HG03469 (cell line): Measurements from ENCODE around the gene CD82.
"Not testable (repeated sequence)": the region's sequence is repeated elsewhere in the genome, so short reads cannot be mapped to it uniquely, and the experiment has no call there.

ENCODE experiments used
- ATAC-seq: cut with Tn5 transposase; IDR thresholded peaks from one replicate; pipeline ENCODE4 v1.9.1; 2021; ENCODE audit warnings: mild to moderate bottlenecking, moderate library complexity, moderate number of reproducible peaks; ENCODE audit not compliant: unreplicated experiment

CD82 gene

DNA sequence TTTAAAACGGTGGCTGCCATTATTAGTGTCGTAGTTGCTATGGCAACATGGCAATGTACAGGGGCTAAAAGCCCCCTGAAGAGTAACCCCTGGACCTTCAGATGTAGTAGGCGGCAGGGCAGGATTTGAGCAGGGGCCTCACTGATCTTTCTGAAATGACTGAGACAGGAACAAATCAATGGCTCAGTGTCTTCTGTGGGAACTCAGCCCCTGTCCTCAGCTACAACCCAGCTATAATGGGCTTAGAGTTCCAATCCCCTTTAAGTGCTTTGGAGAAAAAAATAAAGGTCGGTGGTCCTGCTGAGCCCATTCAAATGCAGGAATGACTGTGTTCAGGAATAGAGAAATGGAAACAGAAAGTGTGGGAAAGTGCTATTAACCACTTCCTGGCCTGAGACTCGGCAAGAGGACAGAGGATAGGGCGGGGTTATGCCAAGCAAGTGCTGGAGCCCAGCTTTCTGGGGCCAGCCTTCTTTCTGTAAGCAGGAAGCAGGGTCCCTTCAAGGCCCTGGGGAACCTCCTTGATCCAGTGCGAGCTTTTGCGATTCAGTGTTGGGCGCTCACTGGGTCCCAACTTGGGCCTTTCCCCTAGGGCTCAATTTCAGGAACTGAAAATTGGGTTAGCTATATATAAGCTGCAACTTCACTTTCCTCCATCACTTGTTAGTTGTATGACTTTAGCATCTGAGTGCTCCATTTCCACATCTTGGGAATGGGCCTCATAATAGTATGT, 6.1 kb upstream of the CD82 start:
- ATAC-seq, result peak; percentile 72

DNA sequence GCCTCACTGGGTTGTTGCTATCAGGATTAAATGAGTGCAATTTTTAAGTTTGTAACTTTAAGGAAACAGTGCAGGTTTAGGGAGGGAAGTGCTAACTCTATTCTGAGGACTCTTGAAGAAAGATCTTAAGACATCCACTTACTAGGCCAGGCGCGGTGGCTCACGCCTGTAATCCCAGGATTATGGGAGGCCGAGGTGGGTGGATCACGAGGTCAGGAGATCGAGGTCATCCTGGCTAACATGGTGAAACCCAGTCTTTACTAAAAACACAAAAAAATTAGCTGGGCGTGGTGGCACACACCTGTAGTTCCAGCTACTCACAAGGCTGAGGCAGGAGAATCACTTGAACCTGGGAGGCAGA, 5.5 kb upstream of the CD82 start:
- ATAC-seq, result not testable (repeated sequence)

DNA sequence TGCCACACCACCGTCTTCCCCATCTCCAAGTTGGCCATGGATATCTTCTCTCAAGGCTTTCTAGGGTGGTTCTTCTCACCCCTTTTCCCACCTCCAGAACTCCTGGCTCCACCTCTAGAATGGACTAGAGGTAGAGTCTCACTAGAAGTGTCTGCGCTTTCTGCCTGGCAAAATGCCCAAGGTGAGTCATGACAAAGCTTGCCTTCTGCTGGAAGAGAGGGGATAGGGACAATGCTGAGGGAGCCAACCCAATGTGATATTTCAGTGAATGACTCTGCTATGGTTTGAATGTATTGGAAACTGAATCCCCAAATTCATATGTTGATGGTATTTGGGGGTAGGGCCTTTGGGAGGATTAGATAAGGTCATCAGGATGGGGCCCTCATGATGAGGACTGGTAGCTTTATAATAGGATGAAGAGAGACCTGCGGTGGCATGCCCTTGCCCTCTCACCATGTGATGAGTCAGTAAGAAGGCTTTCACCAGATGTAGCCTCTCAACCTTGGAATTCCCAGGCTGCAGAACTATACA, 4.1 kb upstream of the CD82 start:
- ATAC-seq, result no peak

DNA sequence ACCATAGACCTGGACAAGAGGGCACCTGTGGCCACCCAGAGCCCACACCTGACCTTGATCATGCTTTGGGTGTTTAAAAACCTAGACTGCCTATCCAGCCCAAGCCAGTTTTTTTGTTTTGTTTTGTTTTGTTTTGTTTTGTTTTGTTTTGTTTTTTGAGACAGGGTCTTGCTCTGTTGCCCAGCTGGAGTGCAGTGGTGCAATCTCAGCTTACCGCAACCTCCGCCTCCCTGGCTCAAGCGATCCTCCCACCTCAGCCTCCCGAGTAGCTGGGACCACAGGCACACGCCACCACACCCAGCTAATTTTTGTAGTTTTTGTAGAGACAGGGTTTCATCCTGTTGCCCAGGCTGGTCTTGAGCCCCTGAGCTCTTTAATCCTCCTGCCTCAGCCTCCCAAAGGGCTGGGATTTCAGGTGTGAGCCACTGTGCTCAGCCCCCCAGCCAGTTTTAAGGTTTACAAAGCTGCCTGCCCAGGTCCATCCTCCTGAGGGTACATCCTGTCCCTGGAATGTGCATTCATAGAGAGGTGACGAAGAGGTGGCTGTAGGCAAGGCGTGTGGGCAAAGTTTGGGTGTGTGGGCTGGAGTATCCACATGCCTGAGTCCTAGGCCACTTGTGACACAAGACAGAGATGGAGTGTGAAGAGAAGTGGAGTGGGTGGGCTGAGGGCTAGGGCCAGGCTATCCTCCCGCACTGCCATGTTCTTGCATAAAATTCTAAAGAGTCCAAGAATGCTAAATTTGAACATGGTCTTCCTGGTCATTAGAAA, 3.3 kb upstream of the CD82 start:
- no peak for ATAC-seq

DNA sequence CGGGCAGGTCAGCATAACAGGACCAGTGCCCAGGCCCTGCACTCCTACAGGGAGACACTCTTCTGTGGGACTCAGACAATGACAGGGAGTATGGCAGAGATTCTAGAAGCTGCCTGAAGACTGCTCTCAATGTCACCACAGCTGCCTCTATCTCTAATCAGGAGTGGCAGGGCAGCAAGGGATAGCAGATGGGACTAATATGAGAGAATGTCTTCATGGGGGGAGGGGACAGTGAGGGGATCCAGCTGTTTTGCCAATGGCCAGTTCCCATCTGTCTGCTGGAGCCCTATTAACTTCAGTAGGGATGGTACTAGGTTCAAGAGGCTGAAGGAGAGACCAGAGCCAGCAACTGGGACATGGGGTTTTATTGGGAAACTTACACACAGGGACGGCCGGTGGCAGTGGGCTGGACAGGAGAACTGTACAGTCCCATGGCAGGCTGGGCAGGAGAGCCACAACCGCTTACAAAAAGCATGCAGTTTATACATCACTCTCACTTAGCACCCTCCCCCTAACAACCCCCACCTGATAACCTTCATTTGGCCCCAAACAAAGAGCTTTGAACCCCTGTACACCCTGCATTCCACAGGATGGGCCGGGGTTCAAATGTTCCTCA, 2.5 kb upstream of the CD82 start:
- ATAC-seq, result no peak

DNA sequence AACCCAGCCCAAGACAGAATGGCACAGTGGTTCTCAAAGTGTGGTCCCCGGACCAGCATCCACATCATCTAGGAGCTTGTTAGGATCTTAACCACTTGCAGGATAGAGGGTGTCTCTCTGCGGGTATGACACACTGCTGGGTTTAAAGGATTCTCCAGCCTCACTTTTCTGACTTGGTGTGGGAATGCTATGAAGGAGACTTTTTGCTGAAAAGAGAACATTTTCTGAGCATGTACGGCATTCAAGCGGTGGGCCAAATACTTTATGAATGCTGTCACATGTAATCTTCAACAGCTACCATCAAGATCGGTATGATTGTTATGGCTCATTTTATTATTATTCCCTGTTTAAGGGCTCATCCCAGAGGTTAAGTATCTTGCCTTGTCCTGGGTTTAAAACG, 1.8 kb upstream of the CD82 start:
- no peak for ATAC-seq

DNA sequence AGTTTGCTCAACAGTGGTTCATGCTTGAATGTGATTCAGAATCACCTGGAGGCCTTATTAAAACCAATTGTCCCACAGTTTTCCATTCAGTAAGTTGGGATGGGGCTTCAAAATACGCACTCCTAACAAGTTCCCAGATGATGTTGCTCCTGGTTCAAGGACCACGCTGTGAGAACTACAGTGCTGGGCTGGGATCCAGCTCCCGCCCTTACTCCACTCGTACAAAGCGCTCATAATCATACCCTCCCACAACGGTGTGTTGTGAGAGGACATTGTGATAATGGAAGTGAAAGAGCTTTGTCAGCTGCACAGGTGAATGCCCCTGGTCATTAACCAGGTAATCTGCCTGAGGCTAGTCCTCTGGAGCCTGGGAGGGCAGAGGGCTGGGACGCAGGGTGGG, 1.3 kb upstream of the CD82 start:
- no peak for ATAC-seq

DNA sequence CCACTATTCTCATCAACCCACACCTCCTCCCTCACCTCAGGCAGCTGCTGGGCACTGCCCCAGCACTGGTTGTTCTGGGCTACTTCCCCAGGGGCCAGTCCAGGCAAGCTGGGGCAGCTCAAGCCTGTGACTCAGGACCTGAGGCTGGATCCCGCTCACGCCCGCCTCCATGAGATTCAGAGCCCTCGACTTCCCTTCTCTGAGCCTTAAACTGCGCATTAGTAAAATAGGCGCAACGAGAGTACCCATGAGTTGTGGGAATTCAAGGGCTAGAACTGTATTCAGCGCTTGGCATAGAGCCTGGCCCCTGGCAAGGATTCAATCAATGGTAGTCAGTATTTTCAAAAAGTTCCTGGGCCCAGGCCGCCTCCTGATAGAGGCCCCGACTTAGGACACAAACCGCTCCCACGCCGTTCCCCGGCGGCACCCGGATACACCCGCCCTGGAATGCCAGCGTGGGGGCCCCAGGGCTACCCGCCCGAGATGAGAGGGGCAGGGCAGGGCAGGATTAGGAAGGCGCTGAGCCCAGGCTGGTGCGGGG, 723 bp upstream of the CD82 start:
- no peak for ATAC-seq

DNA sequence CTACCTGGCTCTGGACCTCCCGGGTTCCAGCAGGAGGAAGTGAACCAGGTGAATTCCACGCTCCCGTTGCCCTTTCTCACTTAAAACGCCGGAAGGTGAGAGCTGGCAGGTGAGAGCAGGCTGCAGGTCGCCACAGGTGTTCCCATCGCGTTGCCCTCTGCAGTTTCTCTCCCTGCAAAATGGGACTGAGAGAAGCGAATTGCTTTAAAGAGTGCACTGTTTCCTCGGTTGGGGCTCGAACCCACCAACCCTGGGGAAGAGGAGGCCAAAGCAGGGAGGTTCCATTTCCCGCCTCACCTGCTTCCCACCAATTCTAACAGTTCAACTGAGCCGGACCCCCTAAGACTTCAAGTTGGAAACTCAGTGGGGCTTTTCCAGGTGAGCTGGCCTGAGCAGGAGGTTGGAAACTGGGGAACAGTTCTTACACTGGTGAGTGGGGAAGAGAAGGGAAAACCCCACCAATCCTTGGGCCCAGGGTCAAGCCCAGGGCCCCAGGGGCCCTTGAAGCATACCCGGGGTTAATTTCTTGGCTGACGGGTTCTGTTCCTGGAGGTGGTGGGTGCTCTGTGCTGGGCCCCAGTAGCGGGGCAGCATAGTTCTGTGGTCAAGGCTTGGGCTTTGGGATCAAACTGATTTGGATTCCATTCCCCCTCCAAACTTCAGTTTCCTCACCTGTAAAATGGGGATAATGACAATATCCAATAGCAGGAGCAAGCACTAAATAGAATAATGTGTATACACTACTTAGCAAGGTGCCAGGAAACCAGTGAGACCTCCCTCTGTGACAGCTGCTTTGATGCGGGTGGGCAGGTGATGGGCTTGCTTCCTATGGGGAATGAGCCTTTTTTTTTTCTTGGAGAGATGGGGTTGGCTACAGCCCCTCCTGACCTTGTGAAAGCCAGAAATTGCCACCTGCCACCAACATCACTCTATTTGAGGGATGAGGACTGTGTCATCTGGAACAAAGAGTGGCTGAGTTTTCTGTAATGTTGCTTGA, 788 bp downstream of the CD82 start:
- no peak for ATAC-seq

DNA sequence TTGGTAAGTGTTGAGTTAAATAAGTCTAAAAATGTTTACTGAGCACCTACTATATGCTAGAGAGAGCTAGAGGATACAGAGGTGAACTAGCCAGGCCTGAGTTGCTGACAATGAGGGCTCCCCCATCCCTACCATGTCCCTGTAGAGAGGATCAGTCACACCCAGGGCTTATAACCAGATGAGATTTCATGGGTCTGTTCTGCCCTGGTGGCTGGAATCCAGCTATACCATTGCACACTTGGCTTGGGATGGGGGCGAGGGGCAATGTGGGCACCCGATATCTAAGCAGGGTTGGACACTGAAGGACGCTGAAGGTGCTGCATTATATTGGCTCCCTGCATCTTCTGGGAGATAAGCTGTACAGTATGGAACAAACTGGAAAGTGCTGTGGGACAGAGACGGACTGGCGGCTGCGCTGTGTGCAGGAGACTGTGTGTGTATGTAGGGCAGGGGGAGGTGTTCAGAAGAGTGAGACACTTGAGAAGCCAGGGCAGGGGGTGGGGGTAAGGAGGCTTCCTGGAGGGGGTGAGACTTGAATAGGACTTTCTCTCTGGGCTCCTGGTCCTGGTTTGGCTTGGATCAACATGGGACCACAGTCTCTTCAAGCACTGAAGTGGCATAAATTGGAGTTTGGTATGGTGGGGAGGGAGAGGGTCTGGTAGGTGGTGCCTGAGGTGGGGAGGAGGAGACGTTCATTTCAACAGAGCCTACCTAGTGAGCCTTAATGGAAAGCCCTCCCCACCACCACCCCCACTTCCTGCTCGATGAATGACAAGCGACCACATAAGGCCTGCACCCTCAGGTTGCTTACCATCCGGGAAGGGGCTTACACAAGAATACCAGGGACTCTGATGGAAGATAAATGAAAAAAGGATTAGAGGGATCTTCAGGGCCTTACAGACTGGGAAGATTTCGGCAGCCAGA, 1.8 kb downstream of the CD82 start:
- no peak for ATAC-seq

DNA sequence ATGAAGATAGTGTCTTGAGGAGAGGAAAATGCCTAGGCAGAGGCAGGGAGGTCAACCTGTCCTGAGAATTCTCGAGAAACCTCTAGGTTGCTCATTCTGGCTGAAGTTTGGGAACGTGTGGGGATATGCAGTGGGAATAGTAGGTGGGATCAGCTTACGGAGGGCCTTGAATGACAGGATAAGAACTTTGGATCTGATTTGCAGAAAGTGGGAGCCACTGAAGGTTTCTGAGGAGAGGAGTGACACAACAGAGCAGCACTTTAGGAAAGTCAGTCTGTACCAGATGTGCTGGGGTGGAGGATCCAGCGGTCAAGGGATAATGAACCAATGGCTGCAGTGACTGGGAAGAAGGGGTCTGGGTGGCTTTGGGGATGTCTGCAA, 2.4 kb downstream of the CD82 start:
- no peak for ATAC-seq

DNA sequence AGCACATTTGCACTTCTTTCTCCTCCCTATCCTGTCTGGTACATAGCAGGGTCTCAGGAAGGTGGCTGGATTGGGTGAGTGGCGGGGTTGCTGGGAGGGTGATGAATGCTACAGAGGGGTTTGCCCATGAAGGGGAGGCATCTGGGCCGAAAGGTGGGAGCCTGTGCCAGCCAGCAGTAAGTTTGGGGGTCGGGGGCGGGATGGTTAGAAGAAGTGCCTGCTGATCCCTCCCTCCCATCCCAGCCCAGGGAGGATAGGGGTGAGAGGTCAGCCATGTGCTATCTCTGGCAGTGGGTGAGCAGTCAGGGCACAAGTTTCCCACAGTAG, 2.8 kb downstream of the CD82 start:
- ATAC-seq, result no peak

DNA sequence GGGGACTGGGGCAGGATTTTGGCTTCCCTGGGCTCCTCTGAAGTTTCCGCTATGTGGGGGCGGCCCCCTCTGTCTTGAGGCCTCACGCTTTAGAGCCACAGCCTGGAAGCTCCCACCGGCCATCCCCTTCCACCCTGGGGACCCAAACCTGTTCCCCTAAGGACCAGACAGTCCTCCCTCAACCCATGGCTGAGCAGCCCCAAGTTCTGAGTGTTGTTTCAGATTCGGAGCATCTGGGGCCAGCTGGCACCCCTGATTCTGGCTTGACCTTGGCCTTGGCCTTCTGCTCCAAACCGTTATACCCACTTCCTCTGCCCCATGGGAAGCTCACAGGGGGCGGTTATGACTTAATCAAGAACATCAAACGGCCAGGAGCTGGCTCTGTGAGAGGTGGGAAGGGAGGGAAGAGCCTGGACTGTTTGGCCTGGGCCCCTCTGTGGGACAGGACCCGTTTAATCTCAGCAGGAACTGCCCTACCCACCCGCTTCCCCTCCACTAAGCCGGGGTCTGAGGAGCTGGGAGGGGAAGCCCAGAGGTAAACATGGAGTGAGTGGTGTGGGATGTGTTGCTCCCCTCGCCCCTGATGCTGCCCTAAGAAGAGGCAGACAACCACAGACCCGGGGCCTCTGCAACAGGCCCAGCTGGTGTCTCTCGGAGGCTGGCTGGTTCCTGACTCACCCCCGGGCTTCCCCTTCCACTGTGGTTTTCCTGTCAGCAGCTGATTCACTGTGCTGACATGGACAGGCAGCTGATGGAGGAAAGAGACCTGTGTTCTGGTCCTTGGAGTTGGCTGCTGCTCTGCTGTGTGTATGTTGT, 3.4 kb downstream of the CD82 start:
- ATAC-seq, result peak; percentile 33

DNA sequence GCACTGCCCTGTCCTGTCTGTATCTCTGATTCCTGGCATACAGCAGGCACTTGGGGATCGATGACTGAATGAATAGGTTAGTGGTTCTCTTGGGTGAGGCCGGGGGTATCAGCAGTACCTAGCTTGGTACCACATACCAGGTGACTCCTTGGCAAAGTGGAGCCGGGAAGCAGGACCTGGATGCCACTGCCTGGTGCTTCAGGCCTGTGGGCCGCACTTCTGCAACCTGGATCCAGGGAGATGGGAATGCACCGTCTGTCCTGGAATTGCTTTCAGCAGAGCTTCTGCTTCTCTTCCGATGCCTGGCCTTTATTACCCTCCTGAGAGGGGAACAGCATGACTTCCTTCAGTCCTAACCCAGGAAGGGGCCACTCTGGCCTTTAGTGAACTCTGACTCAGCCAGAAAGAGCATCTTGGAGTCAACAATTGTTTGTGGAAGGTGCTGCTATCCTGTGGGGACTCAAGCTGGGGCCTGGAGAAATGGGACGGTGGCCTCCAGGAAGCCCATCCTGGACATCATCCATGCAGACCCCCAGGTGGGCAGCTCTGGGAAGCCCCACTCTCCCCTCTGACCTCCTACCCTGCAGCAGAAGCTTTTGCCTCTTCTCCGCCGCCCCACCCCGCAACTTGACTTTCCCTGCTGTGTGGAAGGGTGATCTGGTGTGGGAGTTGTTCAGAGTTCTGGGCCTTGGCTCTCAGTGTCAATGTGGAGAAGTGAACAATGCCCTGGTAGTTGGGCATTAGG, 5.1 kb downstream of the CD82 start:
- ATAC-seq, result no peak

DNA sequence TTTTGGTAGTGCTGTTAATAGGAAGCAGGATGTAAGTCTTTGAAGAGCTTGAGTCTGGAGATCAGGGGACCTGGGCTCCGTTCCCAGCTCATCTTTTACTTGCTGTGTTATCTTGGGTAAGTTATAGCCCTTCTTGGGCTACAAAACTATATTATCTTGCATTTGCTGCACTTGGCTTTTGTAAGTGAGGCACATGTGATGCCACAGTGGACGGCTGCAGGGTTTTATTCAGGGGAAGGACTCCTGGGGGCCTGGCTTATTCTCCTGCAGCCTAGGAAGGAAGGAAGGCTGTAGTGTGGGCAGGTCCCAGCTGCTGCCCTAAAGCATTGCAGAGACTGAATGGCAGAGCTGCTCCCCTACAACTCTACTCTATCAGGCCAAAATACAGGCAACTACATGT, 6.4 kb downstream of the CD82 start:
- no peak for ATAC-seq

DNA sequence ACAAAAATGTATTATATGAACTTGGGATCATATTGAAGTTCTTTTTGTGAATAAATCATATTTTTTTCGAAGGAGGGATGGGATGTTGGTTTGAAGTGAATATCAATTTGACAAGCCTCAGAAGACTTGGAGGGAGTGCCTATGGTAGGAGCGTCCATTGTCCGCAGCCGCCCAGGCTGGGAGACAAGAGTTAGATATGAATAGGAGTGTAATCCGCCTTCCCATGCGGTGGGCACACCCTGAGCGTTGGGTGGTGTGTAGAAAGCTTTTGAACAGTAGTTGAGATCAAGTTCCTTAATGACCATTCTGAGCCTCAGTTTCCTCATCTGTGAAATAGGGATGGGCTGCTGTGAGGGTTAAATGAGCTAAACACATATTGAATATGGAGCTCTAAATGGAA, 7.0 kb downstream of the CD82 start:
- ATAC-seq, result no peak

DNA sequence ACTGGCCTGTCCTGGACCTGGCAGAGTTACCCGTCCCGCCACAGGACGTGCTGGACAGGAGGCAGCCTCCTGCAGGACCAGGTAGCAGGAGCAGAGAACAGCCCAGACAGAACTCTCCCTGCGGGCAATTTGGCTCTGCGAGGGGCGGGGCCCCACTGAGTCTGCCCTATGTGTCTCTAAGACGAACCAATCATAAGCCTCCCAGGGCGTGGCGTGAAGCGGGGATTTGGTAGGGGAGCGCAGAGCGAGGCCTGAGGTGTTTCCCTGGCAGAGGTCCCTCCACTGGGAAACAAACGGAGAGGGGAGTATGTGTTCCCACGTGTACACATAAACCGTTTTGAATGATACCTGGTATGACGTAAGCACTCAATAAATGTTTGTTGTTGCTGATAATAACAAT, 7.4 kb downstream of the CD82 start:
- ATAC-seq, result no peak

DNA sequence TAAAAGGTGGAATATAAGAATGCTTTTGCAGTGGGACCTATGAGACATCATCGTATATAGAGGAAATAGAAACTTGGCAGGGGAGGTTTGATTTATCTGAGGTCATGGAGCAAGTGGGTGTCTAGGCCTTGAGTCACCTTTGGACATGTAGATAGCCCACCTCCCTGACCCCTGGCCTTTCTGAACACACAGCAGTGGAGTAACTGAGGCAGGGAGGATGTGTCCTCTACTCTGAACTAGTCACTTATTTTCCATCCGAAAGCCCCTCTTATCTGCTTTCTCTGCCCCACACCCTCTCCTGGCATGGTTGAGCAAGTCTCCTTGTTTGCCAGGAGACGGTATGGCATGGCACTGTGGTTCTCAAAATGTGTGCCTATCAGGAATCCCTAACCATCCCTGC, 7.9 kb downstream of the CD82 start:
- no peak for ATAC-seq
